HG03457 (cell line): ENCODE measurements around the gene RIN3.
A peak's percentile ranks its signal among the peaks of the same experiment; 100 is the strongest.

ENCODE experiments used
- ATAC-seq: cut with Tn5 transposase; IDR thresholded peaks from one replicate; pipeline ENCODE4 v1.9.1; 2021; ENCODE audit warnings: moderate number of reproducible peaks; ENCODE audit not compliant: unreplicated experiment

Gene RIN3

DNA sequence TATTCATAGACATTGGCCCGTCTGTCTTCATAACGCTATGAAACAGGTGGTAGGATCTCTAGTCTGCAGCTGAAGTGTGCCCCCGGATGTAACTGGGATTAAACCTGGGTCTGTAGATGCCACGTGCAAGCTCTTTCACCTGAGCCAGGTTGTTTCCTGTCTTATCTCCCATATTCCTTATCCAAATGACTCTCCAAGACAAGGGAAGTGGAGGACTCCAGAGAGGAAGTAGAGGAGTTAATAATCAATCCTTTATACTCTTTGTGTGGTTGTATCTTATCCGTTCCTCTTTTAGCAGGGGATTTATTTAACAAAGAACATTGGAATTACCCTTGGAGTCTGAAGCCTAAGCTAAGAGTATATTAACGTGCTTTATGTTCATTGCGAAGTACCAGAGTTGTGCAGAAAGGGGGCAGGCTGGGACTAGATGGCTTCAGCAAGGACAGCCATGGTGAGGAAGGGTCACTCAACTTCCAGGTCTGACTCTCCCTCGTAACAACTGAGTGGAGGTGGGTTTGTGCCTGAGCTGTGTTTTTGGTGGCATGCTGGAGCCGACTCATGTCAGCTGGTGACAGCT lies 82.8 kb downstream of the RIN3 start:
- no peak for ATAC-seq

DNA sequence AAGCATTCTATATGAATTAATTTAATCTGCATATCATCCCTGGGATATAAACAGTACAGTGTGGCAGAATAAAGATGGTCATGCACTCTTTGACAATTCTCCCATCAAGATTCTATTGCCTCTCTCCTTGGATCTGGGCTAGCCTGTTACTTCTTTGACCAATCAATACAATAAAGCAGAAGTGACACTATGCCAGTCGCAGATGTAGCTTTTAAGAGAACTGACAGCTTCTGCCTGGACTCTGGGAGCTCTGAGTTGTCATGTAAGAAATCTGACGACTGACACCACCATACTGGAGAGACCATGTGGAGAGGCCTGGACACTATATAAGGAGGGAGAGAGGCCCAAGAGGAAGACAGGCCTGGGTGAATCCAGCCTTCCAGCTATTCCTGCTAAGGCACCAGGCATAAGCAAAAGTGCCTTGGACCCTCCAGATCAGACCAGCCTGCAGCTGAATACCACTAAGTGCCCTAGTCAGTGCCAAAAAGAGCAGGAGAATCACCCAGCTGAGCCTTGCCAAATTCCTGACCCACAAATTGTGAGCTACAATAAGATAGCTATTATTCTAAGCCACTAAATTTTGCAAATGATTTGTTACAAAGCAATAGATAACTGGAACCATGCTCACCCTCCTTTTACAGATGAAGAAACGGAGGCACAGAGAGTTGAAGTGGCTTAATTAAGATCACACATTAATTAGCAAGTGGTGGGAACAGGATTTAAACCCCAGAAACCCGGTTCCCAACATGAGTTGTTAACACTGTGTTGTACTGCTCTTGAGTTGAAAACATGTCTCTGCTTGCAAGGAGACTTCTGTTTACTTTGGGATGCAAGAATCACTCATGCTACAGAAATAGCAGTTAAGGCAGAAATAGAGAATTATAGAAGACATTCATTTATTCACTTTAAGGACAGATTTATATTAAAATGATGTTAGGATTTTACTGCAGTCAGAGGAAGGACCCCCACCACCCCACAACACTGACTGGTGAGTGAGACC lies 84.6 kb downstream of the RIN3 start:
- ATAC-seq, result no peak

DNA sequence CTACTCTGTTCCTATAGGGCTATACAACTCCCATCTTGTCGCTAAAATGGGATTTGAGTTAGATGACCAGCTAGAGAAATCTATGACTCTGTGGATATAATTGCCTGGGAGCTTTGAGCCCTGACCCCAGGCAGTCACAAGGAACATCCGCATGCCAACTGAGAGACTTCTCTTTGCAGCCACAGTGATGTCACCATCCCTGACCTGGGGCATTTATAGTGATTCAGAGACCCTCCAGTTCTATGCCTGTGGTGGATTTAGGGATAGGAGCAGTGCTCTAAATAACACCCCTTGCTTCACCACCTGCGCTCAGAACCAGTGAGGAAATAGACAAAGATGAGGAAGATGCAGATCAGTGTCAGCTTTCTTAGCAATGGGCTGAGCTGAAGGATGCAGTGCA lies 86.2 kb downstream of the RIN3 start:
- ATAC-seq, result no peak

DNA sequence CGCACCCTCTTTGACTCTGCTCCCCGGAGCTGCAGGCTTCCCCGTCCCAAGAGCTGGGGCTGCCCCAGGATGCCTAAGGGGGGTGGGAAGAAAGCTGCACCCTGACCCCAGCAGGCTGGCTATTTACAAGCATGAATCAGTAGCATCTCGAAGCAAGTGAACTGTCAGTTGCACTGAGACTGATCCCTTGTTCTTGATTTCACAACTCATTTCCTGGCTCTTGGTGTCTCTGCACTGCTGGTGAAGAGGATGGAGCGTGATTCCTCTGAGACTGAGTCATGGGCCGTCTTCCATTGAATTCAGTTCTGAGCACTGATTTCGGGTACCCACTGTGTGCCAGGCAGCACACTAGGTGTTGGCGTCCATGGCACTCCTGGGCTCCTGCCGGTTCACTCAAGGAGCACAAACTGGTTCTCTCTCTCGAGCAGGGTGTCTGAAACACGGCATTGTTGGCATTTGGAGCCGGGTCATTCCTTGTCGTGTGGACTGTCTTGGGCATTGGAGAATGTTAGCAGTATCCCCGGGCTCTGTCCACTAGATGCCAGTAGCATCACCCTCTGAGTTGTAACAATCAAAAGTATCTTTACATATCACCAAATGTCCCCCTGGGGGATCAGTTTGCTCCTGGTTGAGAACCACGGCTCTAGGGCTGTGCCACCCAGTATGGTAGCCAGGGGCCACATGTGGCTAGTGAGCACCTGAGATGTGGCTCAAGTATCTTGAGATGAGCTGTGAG lies 86.9 kb downstream of the RIN3 start:
- no peak for ATAC-seq

DNA sequence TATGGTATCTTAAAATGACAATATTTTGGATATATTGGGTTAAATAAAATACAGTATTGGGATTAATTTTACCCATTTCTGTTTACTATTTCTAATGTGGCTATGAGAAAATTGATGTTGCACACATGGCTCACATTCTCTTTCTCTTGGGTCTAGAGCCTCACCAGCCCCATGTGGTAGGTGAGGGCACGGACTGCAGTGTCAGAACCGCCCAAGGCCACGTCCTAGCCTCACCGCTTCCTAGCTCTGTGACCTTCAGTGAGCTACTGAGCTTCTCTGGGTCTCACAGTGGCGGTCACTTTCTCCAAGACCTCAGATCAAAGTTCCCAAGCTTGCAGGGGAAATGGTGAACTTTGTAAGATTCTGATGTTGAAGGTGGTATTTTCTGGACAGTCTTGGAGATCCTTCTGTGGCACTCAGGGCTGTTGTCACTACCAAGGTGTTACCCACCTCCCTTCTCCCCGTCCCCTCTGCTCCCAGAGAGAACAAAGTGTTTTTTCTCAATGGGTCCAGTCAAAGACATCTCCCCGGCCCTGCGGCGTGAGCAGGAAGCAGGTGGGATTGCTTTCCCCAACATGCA lies 87.6 kb downstream of the RIN3 start:
- ATAC-seq, result no peak

DNA sequence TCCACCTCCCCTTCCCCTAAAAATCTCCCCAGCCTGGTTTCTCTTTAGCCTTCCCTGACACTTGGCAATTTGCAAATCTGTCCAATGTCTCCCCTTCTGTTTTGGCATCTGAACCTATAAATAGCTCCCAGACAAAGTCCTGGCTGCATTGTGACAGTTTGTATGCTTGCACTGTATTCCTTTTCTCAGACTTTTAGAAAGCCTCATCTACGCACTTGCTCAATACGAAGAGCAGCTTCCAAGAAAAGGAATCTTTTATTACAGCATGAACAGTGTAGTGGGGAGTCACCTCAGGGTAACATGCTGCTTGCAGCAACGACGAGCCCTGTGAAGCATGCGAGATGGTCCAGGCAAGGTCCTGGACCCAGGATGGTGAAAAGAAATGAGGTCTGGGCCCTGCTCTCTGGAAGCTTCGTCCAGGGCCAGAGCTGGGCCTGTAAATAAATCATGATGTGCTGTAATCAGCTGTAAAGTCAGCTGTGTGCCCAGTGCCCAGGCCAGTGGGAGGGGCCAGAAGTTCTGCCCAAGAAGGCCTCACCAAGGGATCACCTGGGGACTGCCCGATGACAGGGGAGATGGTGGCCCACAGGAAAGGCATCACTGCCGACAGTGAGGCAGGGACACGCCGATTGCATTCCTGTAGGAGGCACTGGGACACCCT lies 88.3 kb downstream of the RIN3 start:
- ATAC-seq, result no peak

DNA sequence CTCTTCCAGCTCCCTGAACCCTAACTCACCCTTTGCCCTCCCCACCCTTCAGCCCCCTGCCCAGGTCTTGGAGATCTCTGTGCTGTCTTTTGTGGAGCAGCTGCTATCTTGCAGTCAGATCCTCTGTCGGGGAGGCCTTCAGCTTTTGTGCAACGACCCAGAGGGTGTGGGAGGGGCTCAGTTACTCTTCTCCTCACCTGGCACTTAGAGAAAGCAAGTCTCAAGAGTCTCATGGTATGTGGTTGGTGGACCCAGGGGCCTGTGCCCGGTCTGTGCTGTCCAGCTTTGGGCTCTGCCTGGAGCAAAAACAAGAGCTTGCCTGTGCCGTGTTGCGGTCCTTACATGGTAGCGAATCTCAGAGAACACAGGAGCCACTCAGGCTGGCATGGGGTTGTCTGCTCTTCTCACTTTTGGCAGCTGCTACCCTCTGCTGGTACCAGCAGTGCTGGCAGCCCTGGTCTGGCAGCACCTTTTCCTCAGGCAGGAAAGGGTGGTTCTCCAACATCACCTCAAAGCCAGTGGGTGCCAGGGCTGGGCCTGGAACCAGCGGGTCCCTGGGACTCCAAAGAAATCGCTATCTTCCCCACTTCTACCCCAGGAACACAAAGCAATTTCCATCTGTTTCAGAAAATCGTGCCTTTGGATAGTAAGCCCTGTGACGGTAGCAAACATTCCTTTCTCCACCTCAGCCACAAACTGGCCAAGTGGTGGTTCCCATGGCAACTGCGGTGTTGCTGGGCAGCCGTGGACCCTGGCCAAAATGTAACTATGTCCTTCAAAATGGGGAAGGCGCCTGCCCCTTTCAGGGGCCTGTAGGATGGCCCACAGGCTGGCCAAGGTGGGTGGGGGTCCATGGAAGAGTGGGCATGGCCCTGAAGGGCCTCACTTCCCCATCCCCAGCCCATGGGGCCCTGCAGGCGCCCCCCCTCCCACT lies 90.0 kb downstream of the RIN3 start:
- ATAC-seq, result no peak

DNA sequence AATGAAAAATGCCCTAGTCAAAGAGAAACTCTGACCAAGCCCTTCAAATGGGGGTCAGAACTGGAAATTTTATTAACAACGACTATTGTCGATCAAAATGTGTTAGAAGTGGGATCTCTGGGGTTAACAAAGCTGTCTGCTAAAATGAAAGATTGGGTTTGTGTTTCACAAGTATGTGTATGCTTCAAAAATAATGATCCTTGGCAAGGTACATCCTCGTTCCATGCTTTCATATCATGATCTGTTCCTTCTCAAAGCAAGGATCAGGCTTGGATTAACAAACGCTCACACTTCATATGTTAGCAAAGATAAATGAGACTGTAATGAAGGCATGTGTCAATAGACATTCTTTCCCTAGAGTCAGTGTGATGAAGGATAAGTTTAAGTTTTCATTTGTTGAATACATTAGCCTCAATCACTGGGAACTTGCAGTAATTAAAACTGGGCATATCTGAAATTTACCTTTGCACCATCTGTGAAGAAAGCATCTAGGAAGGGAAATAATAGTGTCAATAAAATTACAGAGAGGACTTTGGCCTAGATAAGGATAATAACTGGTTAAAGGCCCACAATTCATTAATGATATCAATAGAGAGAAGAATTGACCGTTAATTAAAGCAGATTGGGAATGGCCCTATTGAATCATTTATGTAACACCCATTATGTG lies 91.8 kb downstream of the RIN3 start:
- no peak for ATAC-seq

DNA sequence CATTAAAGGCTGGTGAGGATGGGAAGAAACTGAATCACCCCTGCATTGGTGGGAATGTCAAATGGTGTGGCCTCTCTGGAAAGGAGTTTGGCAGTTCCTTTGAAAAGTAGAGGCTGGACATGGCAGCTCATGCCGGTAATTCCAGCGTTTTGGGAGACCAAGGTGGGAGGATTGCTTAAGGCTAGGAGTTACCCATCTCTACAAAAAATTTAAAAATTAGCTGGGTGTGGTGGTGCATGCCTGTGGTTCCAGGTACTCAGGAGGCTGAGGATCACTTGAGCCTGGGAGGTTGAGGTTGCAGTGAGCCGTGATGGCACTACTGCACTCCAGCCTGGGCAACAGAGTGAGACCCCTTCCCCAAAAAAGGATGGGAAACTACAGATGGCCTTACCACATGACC lies 93.7 kb downstream of the RIN3 start:
- no peak for ATAC-seq

DNA sequence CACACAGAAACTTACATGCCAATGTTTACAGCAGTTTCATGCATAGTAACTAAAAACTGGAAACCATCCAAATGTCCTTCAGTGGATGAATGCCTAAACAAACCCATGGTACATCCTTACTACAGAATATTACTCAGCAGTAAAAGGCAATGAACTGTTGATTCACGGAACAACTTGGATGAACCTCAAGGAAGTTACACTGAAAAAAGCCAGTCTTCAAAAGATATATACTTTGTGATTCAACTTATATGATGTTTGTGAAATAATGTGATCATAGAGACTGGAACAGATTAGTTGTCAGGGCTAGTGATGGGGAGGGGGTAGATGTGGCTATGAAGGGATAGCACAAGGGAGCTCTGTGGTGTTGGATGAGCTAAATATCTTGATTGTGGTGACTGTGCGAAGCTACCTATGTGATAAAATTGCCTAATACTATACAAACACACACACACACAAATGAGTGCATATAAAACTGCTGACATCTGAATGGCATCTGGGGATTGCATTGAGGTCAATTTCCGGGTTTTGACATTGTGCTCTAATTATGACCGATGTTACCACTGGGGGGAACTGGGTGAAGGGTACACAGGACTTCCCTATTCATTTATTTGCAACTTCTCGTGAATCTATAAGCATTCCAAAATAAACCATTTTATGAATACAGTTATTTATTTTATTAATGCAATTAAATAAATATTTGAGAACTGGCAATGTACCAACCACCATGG lies 94.3 kb downstream of the RIN3 start:
- ATAC-seq, result no peak

DNA sequence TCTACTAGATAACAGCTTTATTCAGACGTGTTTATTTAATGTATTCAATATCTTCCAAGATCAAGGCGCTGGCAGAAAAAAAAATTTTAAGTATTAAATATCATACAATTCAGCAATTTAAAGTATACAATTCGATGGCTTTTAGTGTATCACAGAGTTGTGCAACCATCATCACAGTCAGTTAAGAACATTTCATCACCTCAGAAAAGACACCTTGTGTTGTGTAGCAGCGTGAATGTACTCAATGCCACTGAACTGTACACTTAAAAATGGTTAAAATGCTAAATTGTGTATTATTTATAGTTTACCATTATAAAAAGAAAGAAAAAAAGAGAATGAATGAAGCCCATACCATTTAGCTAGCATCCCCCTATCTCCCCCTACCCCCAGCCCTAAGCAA lies 96.4 kb downstream of the RIN3 start:
- no peak for ATAC-seq

DNA sequence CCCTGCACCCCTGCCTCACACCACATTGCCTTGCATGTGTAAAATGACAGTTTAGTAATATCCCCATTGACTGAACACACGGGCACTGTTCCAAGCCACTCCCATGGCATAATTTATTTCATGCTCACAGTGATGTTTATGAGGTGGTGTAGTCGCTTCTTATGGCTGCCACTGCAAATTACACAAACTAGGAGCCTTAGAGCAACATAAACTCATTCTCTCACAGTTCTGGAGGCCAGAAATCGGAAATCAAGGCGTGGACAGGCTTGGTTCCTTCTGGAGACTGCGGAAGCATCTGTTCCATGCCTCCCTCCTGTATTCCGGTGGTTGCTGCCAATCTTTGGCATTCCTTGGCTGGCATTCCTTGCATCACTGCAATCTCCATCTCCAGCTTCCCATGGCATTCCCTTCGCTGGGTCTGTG lies 97.3 kb downstream of the RIN3 start:
- no peak for ATAC-seq

DNA sequence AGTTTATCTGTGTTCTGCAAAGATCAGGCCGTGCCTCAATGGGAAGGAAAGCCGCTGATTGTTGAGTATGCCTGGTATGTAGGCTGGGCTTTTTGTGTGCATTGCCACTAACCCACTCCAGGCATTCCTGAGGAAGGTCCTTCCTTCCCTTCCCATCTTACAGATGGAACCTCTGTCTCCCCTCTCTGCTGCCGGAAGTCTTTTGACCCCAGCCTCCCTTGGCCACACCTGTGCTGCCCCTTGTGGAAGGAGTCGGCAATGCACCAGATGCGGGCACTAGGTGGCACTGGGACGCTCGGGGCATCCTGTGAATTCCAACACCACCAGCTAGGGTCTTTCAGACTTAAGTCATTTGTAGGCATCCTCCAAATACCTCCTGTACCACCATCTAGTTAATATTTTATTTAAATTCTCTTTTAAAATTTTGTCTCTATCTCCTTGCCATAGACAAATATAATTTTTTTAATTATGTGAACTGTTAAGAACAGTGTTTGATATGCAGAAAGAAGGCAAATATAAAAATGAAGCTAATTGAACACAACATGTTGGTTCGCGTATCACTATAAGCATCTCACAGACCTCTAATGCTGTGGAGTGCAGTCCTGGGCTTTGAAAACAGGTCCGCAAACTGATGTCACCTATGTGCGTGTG lies 99.6 kb downstream of the RIN3 start:
- no peak for ATAC-seq

DNA sequence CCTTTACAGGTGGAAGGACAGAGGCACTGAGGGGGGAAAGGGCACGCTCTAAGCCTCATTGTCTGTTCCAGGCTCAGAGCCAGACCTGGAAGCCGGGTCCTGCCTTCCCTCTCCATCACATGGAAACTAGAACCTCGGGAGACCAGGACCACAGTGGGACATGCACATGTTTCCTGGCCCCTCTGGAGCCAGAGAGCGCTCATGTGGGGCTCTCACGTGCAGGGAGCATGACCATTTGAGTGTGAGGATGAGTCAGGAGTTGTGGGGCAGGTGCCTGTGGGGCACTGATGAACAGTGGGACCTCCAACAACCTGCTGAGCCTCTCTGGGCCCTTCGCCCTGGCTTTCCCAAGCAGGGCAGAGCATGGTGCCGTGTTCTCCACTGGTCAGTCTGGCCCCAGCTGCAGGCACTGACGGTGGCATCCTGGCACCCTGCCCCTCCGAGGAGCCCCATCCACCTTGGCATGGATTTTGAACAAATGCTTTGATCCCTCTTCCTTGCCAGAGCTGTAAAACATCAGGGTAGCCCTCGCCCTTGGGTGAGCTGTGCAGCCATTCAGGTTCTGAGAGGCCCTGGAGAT lies 100.2 kb downstream of the RIN3 start:
- no peak for ATAC-seq

DNA sequence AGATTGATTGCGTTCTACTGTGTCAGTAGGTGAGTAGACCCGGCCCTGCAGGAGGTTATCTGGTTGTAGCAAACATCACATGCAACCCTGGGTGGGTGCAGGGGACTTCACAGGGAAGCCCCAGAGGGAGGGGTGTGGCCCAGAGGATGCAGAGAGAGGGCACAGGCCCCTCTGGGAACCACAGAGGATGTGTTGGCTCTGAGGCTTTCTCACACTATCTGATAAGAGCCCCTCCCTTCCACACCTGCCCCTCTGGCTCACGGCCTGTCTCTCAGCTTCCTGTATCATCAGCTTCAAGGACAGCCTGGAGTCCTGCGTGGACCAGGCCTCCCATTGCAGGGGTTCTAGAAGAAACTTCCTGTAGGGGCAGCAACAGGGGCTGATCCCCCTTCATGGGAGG lies 101.9 kb downstream of the RIN3 start:
- peak; percentile 86 for ATAC-seq

DNA sequence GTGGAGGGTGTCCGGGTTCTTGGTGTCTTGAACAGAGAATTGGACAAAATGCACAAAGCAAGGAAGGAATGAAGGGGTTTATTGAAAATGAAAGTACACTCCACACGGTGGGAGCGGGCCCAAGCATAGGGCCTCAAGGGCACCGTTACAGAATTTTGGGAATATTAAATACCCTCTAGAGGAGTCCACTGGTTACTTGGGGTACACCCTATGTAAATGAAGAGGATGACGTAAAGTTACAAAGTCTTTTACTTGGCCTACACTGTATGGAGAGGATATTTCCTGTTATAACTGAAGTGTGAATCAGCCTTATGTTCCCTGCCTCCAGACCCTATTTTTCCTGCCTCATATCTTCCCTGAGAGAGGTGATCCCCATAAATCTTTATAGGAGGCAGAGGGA lies 102.6 kb downstream of the RIN3 start:
- ATAC-seq, result no peak

DNA sequence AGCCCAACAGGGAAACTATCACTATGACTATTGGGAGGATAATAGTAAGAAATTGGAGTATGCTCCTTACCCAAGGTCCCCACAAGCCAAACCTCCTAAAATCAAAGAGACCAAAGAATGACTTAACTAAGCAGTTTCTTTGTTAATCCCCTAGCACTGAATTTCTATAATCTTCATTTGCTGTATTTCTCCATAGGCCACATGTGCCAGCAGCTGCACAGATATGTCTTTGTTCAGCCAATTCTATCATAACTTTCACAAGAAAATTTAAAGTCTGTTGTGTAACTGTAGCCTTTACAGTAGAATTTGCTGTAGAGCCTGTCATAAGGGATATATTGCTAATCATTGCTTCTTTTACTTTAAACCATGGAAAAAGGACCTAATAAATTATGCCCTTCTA lies 104.0 kb downstream of the RIN3 start:
- ATAC-seq, result no peak
